Endothelial cell (in vitro differentiated cells): ENCODE data around the gene MAD1L1. TPM values are rescaled to one million over a fixed set of nuclear protein-coding genes. Genes with fewer than 3 reads are reported as not detected.
"Not testable (repeated sequence)": the region's sequence is repeated elsewhere in the genome, so short reads cannot be mapped to it uniquely, and the experiment has no call there.

Experiments
- DNase-seq: peaks from one replicate; pipeline ENCODE4 v3.0.0; 2021; ENCODE audit warnings: low spot score
- H3K27ac Mint-ChIP-seq: one replicate; pipeline ENCODE4 v1.8.0; 2021; ENCODE audit warnings: mixed read lengths, inconsistent platforms; ENCODE audit not compliant: unreplicated experiment
- H3K27me3 Mint-ChIP-seq: one replicate; pipeline ENCODE4 v1.8.0; 2021; ENCODE audit warnings: mild to moderate bottlenecking, moderate library complexity, mixed read lengths, inconsistent platforms; ENCODE audit not compliant: unreplicated experiment
- H3K36me3 Mint-ChIP-seq: one replicate; pipeline ENCODE4 v1.8.0; 2021; ENCODE audit warnings: mild to moderate bottlenecking, low read depth, mixed read lengths, inconsistent platforms; ENCODE audit not compliant: unreplicated experiment
- H3K4me1 Mint-ChIP-seq: one replicate; pipeline ENCODE4 v1.8.0; 2021; ENCODE audit warnings: mild to moderate bottlenecking, mixed read lengths, inconsistent platforms; ENCODE audit not compliant: unreplicated experiment
- H3K4me3 Mint-ChIP-seq: one replicate; pipeline ENCODE4 v1.8.0; 2021; ENCODE audit warnings: mild to moderate bottlenecking, mixed read lengths, inconsistent platforms; ENCODE audit not compliant: unreplicated experiment
- H3K9me3 Mint-ChIP-seq: one replicate; pipeline ENCODE4 v1.8.0; 2021; ENCODE audit warnings: mixed read lengths, inconsistent platforms; ENCODE audit not compliant: unreplicated experiment
- total RNA-seq: library from RNA; stranded (reverse); fragmentation: NEBNext Ultra II Directional; extraction: Animal tissue kit (Norgen Biotek cat#: 25700); gene quantifications from one replicate; pipeline ENCODE4 v1.2.1, GENCODE V29; 2021; ENCODE audit not compliant: unreplicated experiment
- TF ChIP-seq, protein P1 (sequence below): fragments of 200-600 bp; sonication (generic); IDR thresholded peaks from one replicate; pipeline ENCODE4 v1.5.0; 2021; ENCODE audit warnings: antibody characterized with exemption; ENCODE audit not compliant: unreplicated experiment

Gene MAD1L1
- total RNA-seq, 1 donor from 2014 or later = 43.3 TPM

DNA sequence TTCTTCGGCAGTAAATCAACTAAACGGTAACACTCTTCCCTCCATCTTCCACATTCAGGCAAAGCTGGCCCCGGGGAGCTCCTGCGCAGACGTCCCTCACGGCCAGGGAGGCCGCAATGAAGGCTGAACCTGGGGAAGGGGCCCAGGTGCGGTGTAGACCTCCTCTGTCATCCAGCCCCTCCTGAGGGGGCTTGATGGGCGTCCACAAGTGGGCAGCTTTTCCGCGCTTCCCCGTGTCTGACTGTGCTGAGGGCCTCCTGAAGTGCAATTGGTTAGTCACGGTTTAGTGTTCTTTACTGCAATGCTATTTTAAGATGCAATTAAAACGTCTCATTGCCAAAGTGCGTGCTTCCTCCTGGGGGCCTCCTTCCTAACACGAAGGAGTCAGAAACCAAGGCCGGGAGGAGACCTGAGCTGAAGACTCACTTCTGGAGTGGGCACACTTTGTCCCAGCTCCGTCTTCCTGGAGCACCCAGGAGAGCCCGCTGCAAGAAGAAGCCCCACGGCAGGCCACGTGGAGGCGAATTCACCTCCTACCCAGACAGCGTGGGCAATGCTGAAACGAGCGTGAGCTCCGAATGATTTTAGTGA, 389.4 kb downstream of the MAD1L1 start:
- no peak for DNase-seq
- H3K4me3 Mint-ChIP-seq = no peak overlapping the region
- no peaks in the 10 kb centered on the region for H3K9me3 Mint-ChIP-seq
- no peak overlapping the region for H3K27ac Mint-ChIP-seq
- H3K4me1 Mint-ChIP-seq = peaks cover 2% of the 10 kb centered on the region
- TF ChIP-seq, protein P1, sequence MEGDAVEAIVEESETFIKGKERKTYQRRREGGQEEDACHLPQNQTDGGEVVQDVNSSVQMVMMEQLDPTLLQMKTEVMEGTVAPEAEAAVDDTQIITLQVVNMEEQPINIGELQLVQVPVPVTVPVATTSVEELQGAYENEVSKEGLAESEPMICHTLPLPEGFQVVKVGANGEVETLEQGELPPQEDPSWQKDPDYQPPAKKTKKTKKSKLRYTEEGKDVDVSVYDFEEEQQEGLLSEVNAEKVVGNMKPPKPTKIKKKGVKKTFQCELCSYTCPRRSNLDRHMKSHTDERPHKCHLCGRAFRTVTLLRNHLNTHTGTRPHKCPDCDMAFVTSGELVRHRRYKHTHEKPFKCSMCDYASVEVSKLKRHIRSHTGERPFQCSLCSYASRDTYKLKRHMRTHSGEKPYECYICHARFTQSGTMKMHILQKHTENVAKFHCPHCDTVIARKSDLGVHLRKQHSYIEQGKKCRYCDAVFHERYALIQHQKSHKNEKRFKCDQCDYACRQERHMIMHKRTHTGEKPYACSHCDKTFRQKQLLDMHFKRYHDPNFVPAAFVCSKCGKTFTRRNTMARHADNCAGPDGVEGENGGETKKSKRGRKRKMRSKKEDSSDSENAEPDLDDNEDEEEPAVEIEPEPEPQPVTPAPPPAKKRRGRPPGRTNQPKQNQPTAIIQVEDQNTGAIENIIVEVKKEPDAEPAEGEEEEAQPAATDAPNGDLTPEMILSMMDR = no peak
- peaks cover 12% of the 10 kb centered on the region for H3K27me3 Mint-ChIP-seq
- H3K36me3 Mint-ChIP-seq = peaks cover 10% of the 10 kb centered on the region

DNA sequence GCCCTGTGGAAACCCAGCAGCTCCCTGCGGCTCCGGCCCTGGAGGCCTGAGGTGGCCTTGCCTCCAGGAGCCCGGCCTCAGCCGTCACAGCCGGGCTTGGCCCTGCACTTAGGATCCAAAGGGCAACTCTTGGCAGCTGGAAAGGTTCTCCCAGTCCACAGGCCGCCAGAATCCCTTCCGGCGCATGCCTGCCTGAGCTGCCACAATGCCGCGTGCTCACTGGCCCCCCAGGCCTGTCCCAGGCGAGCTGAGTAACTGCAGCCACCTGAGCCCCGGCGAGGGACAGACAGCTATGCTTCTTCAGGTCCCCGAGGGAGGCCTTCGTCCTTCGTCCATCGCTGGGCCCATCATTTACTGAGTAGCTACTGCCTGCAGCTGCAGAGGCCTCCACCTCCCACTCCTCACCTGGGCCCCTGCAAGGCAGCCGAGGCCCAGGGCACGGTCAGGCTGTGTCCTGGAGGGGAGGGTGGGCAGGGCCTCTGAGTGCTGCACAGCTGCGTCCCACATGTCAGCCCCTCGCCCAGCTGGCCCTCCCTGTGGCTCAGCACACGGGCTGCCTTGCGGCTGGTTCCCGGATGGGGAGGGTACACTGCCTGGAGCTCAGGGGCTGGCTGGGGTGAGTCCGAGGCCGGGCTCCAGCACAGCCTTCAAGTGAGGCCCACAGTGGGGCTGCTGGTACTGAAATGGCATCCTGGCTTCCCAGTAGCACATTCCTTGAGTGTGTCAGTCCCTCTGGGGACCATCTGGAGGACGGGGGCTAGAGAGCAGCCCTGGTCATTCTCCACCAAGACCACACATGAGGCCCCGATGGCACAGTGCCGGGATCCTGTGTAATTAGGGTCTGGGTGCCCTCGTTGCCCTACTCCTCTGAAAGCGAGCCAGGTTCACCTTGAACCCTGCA, 390.2 kb downstream of the MAD1L1 start:
- Mint-ChIP-seq H3K4me3 (no peak overlapping the region), H3K27ac (no peak overlapping the region), H3K4me1 (peaks cover 5% of the 10 kb centered on the region), H3K36me3 (peaks cover 10% of the 10 kb centered on the region), H3K9me3 (no peaks in the 10 kb centered on the region), H3K27me3 (peaks cover 12% of the 10 kb centered on the region)
- TF ChIP-seq, protein P1 = no peak
- DNase-seq = no peak

DNA sequence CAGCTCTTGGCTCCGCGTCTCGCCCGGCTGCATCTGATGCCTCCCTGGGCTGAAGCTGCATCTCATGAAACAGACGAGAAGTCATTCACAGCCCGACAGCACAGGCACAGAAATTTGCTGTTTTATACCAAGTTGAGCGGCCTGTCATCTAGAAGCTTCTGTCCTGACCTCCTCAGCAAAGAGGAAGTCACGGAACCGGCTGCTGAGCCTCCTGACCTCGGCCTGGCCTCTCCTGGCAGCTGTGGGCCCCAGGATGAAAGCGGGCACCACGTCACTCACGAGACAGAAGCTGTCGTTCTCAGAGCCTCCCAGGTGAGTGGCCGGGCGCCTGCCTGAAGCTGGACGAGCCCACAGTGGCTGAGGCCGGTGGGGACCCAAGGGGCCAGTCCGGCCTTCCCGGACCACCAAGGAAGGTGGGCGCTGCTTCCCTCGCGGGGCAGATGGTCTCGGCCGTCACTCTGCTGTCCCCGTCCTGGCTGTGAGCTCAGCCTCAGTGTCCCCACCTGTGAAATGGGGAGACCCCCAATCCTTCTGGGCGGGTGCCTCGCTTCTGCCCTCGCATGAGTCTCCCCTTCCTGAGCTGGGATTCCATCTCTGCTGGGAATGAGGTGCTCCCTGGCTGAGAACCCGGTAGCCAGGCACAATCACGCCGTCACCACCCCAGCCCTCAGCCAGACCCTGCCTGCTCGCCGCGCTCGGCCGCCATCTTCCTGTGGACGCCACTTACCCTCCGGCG, 391.3 kb downstream of the MAD1L1 start:
- peak overlapping the region; percentile 70 for H3K4me3 Mint-ChIP-seq
- DNase-seq, H3K9me3 Mint-ChIP-seq, H3K27ac Mint-ChIP-seq, H3K4me1 Mint-ChIP-seq, H3K27me3 Mint-ChIP-seq, H3K36me3 Mint-ChIP-seq: not testable (repeated sequence)

DNA sequence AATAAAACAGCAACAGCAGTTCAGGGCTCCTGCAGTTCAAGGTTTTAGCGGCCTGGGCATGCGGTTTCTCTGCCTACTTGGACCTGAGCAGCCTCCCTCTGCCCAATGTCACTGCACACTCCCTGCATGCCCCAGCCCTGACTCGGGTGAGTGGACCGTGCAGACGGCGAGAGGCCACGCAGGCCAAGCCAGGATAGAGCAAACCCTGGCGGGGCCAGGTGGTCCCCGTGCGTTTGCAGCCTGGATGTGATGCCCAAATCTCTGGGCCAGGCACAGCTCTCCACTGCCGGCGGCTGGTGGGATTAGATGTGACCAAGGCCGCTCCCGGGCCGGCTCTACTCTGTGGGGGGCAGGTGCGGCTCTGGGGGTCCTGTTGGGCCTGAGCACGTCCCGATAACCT, 392.0 kb downstream of the MAD1L1 start:
- H3K27me3 Mint-ChIP-seq, H3K4me1 Mint-ChIP-seq: not testable (repeated sequence)

DNA sequence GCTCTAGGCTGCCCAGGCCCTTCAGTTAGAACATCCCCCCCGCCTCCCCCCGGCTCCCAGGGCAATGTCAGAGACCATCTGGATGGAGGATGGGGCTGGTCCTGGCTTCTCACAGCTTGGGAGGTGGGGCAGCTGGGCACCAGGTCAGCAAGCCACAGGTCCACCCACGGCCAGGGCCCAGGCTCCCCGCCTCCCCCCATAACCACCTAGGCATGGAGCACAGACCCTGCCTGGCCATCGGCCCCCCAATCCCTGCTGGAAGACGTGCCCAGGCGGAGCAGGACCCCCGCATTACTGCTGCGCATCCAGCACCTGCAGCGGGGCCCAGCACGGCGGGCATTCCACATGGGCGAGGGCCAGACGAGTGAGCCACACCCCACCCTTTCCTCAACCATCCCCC, 393.0 kb downstream of the MAD1L1 start:
- Mint-ChIP-seq H3K4me3 (no peak overlapping the region), H3K27me3 (peaks cover 6% of the 10 kb centered on the region), H3K4me1 (peaks cover 7% of the 10 kb centered on the region), H3K9me3 (no peaks in the 10 kb centered on the region), H3K36me3 (peaks cover 3% of the 10 kb centered on the region), H3K27ac (no peak overlapping the region)
- no peak for DNase-seq
- TF ChIP-seq, protein P1 = no peak

More for the DNA sequence above, 392.0 kb downstream of the MAD1L1 start:
- H3K27ac Mint-ChIP-seq, H3K4me3 Mint-ChIP-seq, DNase-seq, H3K9me3 Mint-ChIP-seq, H3K36me3 Mint-ChIP-seq: not testable (repeated sequence)

DNA sequence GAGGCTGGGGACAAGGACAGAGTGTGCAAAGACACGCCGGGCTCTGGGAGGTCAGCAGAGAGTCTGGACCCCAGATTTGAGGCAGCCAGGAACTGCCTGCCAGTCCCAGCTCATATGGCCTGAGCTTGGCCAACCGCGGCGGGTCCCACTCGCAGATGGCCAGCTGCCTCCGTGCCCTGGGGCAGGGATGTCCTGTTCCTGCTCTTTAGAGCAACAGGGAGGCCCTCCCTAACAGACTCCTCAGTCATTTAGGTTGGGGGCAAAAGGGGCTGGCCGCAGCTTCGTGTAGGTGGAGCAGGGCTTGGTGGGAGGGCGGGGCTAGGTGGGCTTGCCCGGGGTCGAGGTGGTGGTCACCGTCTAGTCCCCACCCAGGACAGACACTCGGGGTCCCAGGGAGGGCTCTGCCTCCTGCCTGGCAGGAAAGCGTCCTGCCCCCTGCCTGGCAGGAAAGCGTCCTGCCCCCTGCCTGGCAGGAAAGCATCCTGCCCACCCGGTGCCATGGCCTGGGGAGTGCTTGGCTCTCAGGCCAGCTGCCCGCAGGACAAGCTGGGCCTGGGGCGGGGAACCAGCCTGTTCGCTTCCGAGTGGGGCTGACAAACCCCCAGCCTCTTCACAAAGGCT, 393.7 kb downstream of the MAD1L1 start:
- H3K36me3 Mint-ChIP-seq, DNase-seq: not testable (repeated sequence)

DNA sequence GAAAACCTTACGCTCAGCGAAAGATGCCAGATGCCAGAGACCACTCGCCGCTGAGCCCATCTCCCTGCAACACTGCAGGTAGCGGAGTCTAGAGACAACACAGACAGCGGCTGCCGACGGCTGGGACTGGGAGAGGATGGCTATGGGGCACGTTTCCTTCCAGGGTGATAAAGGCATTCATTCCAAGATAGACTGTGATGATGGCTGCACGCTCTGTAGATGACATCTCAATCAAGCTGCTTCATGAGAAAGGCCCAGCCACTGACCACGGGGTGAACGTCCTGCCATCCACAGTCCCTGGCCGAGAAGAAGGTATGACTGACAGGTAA, 394.2 kb downstream of the MAD1L1 start:
- H3K27me3 Mint-ChIP-seq, H3K4me3 Mint-ChIP-seq, H3K9me3 Mint-ChIP-seq, H3K27ac Mint-ChIP-seq, H3K36me3 Mint-ChIP-seq, H3K4me1 Mint-ChIP-seq, DNase-seq: not testable (repeated sequence)

More for the DNA sequence above, 393.7 kb downstream of the MAD1L1 start:
- not testable (repeated sequence) for H3K27ac Mint-ChIP-seq, H3K4me3 Mint-ChIP-seq, H3K9me3 Mint-ChIP-seq, H3K27me3 Mint-ChIP-seq, H3K4me1 Mint-ChIP-seq

DNA sequence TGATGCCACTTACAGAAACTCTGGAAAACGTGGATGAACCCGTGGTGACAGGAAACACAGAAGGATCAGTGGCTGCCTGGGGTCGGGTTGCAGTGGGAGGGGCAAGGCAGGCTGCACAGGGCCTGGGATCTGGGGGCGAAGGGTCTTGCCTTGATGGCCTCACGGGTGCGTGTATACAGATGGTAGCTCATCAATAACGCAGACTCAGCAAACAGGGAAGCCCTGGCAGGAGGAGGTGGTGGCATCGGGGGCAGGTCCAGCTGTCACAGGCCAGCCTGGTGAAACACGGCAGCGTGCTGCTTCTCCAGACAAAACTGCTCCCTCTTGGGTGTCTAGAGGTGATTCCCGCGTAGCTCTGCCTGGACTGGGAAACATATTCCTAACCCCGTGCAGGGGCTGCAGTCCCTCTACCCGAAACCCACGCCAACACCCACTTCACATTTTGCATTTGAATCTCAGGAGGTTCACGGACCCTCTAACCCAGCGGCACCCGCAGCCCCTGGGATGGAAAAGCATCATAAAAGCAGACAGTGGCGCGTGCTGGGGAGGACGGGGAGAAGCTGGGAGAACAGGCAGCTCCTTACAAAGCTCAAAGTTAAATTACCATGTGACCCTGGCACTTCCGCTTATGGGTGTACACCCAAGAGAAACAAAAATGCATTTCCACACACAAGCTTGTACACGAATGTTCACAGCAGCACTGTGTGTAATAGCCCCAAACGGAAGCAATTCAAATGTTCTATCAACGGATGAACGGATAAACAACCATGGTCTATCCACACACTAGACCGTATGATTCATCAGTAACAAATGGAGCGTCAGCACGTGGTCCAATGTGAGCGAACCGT, 394.8 kb downstream of the MAD1L1 start:
- not testable (repeated sequence) for H3K27ac Mint-ChIP-seq

More for the DNA sequence above, 394.8 kb downstream of the MAD1L1 start:
- not testable (repeated sequence) for H3K36me3 Mint-ChIP-seq, H3K4me1 Mint-ChIP-seq, H3K27me3 Mint-ChIP-seq, DNase-seq, H3K4me3 Mint-ChIP-seq, H3K9me3 Mint-ChIP-seq
